Measurements from ENCODE around the gene CENPO. TPM values are rescaled to one million over a fixed set of nuclear protein-coding genes. Genes with fewer than 3 reads are reported as not detected.

The CENPO gene
- polyA plus RNA-seq, 3 donors from 2014 or later: 1.2 to 5.6 (median 4.2) TPM

Other genes starting within 250 kb of the CENPO start
- 100 to 1,000 TPM in 1 of 3 donors, 10 to 100 TPM in 2; 50.0 to 116 (median 58.6) TPM for gene PTRHD1, start within 50 bp of the CENPO start, polyA plus RNA-seq
- gene ADCY3, start 126.8 kb downstream of the CENPO start, polyA plus RNA-seq: 1 to 10 TPM in 1 of 3 donors, under 1 TPM in 1, not detected in 1; 0.86 to 2.1 TPM
- 1 to 10 TPM; 2.1 to 4.9 (median 2.2) TPM for gene DNAJC27, start 178.5 kb downstream of the CENPO start, polyA plus RNA-seq
- gene EFR3B, start 248.7 kb downstream of the CENPO start, polyA plus RNA-seq: under 1 TPM in 1 of 3 donors, not detected in 2; 0.08 TPM